ENCODE results near the gene DOCK1.

The DOCK1 gene

GRCh38 chr10:127325506-127325905 lies 420.3 kb downstream of the DOCK1 start:
- in situ Hi-C loops (cut with MboI; ENCODE audit: low sequenced_read_pairs, unreplicated experiment): no loop called here
- DNase-seq (ENCODE audit: low spot score): no peak
- TF ChIP-seq, protein P1, sequence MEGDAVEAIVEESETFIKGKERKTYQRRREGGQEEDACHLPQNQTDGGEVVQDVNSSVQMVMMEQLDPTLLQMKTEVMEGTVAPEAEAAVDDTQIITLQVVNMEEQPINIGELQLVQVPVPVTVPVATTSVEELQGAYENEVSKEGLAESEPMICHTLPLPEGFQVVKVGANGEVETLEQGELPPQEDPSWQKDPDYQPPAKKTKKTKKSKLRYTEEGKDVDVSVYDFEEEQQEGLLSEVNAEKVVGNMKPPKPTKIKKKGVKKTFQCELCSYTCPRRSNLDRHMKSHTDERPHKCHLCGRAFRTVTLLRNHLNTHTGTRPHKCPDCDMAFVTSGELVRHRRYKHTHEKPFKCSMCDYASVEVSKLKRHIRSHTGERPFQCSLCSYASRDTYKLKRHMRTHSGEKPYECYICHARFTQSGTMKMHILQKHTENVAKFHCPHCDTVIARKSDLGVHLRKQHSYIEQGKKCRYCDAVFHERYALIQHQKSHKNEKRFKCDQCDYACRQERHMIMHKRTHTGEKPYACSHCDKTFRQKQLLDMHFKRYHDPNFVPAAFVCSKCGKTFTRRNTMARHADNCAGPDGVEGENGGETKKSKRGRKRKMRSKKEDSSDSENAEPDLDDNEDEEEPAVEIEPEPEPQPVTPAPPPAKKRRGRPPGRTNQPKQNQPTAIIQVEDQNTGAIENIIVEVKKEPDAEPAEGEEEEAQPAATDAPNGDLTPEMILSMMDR (IDR thresholded peaks at IDR 0.05; ENCODE audit: borderline replicate concordance, control extremely low read depth, extremely low read depth, insufficient read depth, missing control alignments): no peak

DNA sequence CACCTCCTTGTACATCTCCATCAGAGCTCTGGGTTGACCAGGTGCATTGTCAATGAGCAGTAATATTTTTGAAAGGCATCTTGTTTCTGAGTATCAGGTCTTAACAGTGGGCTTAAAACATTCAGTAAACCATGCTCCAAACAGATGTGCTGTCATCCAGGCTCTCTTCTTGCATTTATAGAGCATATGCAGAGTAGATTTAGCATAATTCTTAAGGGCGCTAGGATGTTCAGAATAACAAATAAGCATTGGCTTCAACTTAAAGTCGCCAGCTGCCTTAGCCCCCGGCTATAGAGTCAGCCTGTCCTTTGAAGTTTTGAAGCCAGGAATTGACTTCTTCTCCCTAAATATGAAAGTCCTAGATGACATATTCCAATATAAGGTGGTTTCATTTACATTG lies 421.7 kb downstream of the DOCK1 start:
- DNase-seq (ENCODE audit: low spot score): no peak
- TF ChIP-seq, protein P1 (IDR thresholded peaks at IDR 0.05; ENCODE audit: borderline replicate concordance, control extremely low read depth, extremely low read depth, insufficient read depth, missing control alignments): no peak
- in situ Hi-C loops (cut with MboI; ENCODE audit: low sequenced_read_pairs, unreplicated experiment): no loop called here

GRCh38 chr10:127331696-127332095 lies 426.5 kb downstream of the DOCK1 start:
- in situ Hi-C loops (cut with MboI; ENCODE audit: low sequenced_read_pairs, unreplicated experiment): no loop called here

GRCh38 chr10:127332631-127333030 lies 427.4 kb downstream of the DOCK1 start:
- DNase-seq (ENCODE audit: low spot score): no peak
- TF ChIP-seq, protein P1 (IDR thresholded peaks at IDR 0.05; ENCODE audit: borderline replicate concordance, control extremely low read depth, extremely low read depth, insufficient read depth, missing control alignments): no peak
- in situ Hi-C loops (cut with MboI; ENCODE audit: low sequenced_read_pairs, unreplicated experiment): no loop called here

More at GRCh38 chr10:127331696-127332095, 426.5 kb downstream of the DOCK1 start:
- TF ChIP-seq, protein P1 (IDR thresholded peaks at IDR 0.05; ENCODE audit: borderline replicate concordance, control extremely low read depth, extremely low read depth, insufficient read depth, missing control alignments): no peak
- no peak for DNase-seq (ENCODE audit: low spot score)

GRCh38 chr10:127337801-127338200 lies 432.6 kb downstream of the DOCK1 start:
- no peak for DNase-seq (ENCODE audit: low spot score)
- in situ Hi-C loops (cut with MboI; ENCODE audit: low sequenced_read_pairs, unreplicated experiment): no loop called here

DNA sequence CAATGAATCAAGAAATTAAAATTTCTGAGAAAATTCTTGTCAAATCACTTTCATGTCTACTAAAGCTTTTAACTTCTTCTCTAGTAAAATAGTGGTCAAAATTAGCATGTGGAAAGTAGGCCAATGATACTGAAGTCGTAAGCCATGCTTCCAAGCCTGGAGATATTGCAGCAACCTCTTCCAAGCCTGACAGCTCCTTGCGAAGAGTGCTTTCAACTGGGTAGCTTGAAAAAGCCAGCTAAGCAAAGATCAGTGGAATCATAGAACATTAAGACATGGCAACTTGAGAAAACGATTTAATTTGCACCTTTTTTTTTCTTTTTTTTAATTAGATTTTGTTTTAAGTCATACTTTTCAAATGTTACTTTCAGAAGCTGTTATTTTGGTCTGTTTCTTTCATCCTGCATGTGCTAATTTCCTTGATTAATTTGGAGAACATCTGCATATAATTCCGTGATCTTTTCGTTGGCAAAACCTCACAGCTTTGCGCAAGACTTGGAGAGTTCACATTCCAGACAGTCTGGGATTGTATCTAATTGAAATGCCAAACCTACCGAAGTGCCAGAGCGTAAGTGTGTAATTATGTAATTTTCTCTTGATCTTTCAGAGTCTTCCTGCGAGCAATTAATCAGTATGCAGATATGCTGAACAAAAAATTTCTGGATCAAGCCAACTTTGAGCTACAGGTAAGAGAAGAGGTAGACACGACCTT lies 433.3 kb downstream of the DOCK1 start:
- in situ Hi-C loops (cut with MboI; ENCODE audit: low sequenced_read_pairs, unreplicated experiment): no loop called here
- TF ChIP-seq, protein P1 (IDR thresholded peaks at IDR 0.05; ENCODE audit: borderline replicate concordance, control extremely low read depth, extremely low read depth, insufficient read depth, missing control alignments): no peak
- DNase-seq (ENCODE audit: low spot score): no peak

More at GRCh38 chr10:127337801-127338200, 432.6 kb downstream of the DOCK1 start:
- TF ChIP-seq, protein P1 (IDR thresholded peaks at IDR 0.05; ENCODE audit: borderline replicate concordance, control extremely low read depth, extremely low read depth, insufficient read depth, missing control alignments): no peak
